ENCODE data around the gene ACD. TPM values are rescaled to one million over a fixed set of nuclear protein-coding genes. Genes with fewer than 3 reads are reported as not detected.

ACD gene
- total and polyA plus RNA-seq, 9 donors, result 5.3 to 40.8 (median 29.4) TPM

DNA sequence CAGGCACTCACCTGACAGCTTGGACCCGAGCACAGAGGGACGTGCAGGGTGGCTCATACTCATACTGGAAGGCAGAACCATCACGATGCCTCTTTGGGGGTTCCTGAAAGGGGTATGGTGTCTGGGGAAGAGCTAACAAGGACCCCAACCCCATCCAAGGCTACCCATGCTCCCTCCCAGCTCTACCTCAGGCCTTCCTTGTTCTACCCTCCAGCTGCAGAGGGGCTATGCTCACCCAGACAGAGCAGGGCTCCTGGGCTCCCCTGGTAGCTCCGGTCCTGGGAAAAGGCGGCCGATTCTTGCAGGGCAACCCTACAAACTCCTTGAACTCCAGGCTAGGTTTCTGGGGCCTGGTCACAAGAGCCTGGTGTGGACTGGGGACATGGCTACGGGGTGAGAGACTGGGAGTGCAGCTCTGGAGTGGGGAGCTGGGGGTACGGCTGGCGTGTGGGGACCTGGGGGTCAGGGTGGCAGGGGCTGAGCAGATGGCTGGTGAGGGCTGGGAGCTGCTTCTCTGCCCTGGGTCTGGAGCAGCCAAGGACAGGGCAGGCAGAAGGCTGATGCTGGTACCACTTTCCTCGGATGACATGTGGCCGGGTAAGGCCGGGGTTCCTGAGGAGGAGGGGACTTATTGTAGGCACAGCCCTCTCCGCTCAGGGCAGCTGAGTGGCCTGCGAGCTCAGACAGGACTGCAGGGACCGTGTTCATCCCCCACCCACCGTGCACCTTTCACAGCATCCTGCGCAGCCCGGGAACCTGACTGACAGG lies 2.1 kb downstream of the ACD start:
- Histone ChIP-seq H3K27me3 (no peaks in the 10 kb centered on the region), H3K4me3 (no peak overlapping the region), H3K4me1 (ENCODE audit: insufficient read depth) (peaks cover 10% of the 10 kb centered on the region), H3K36me3 (no peaks in the 10 kb centered on the region), H3K9me3 (no peaks in the 10 kb centered on the region), H3K27ac (no peak overlapping the region)
- intact Hi-C loops (cut with DNase I), result no loop called here
- TF ChIP-seq POLR2A (IDR thresholded peaks at IDR 0.05), result no peak
- no peak for TF ChIP-seq EP300 (IDR thresholded peaks at IDR 0.05)
- TF ChIP-seq, protein P1, sequence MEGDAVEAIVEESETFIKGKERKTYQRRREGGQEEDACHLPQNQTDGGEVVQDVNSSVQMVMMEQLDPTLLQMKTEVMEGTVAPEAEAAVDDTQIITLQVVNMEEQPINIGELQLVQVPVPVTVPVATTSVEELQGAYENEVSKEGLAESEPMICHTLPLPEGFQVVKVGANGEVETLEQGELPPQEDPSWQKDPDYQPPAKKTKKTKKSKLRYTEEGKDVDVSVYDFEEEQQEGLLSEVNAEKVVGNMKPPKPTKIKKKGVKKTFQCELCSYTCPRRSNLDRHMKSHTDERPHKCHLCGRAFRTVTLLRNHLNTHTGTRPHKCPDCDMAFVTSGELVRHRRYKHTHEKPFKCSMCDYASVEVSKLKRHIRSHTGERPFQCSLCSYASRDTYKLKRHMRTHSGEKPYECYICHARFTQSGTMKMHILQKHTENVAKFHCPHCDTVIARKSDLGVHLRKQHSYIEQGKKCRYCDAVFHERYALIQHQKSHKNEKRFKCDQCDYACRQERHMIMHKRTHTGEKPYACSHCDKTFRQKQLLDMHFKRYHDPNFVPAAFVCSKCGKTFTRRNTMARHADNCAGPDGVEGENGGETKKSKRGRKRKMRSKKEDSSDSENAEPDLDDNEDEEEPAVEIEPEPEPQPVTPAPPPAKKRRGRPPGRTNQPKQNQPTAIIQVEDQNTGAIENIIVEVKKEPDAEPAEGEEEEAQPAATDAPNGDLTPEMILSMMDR (IDR thresholded peaks at IDR 0.05), result no peak
- WGBS, 3 donors, result 90 to 91% (median 91%) methylated on average over 18 of the region's 18 CpGs
- DNase-seq, result peak in 1 of 5 donors; percentile 29

- no peaks in the 10 kb centered on the region for H3K9me3 ChIP-seq
- peak in 1 of 5 donors; percentile 23 for DNase-seq
- no peak for TF ChIP-seq EP300 (IDR thresholded peaks at IDR 0.05)
- no peak for TF ChIP-seq POLR2A (IDR thresholded peaks at IDR 0.05)
- TF ChIP-seq, protein P1 (IDR thresholded peaks at IDR 0.05), result no peak
- intact Hi-C loops (cut with DNase I), result no loop called here
- H3K4me3 ChIP-seq, result no peak overlapping the region
- H3K36me3 ChIP-seq, result no peaks in the 10 kb centered on the region
- H3K27me3 ChIP-seq, result no peaks in the 10 kb centered on the region
- peaks cover 14% of the 10 kb centered on the region for H3K4me1 ChIP-seq (ENCODE audit: insufficient read depth)
- WGBS, 3 donors, result 81% methylated on average over 16 of the region's 16 CpGs
- no peak overlapping the region for H3K27ac ChIP-seq
Measured at GRCh38 chr16:67657017-67657608, 2.9 kb downstream of the ACD start.

GRCh38 chr16:67656344-67657016 lies 3.6 kb downstream of the ACD start:
- intact Hi-C loops (cut with DNase I), result no loop called here
- TF ChIP-seq POLR2A (IDR thresholded peaks at IDR 0.05) (no peak), EP300 (IDR thresholded peaks at IDR 0.05) (no peak)
- TF ChIP-seq, protein P1 (IDR thresholded peaks at IDR 0.05), result no peak
- no peaks in the 10 kb centered on the region for H3K36me3 ChIP-seq
- no peak overlapping the region for H3K4me3 ChIP-seq
- H3K27me3 ChIP-seq, result peaks cover 4% of the 10 kb centered on the region
- DNase-seq, result peak in 1 of 5 donors; percentile 19
- H3K9me3 ChIP-seq, result no peaks in the 10 kb centered on the region
- WGBS, 3 donors, result 65 to 73% (median 72%) methylated on average over 9 of the region's 9 CpGs
- H3K4me1 ChIP-seq (ENCODE audit: insufficient read depth), result peaks cover 14% of the 10 kb centered on the region
- no peak overlapping the region for H3K27ac ChIP-seq

GRCh38 chr16:67655363-67655762 lies 4.7 kb downstream of the ACD start:
- DNase-seq, result no peak
- Histone ChIP-seq H3K36me3 (no peaks in the 10 kb centered on the region), H3K9me3 (no peaks in the 10 kb centered on the region), H3K4me1 (ENCODE audit: insufficient read depth) (peaks cover 14% of the 10 kb centered on the region), H3K4me3 (no peak overlapping the region), H3K27ac (no peak overlapping the region), H3K27me3 (peaks cover 4% of the 10 kb centered on the region)
- intact Hi-C loops (cut with DNase I), result no loop called here
- TF ChIP-seq, protein P1 (IDR thresholded peaks at IDR 0.05), result no peak
- no peak for TF ChIP-seq EP300 (IDR thresholded peaks at IDR 0.05)
- TF ChIP-seq POLR2A (IDR thresholded peaks at IDR 0.05), result no peak
- 52 to 75% (median 61%) methylated on average over 4 of the region's 4 CpGs for WGBS, 3 donors
